ENCODE measurements around the gene SH2D6. TPM values are rescaled to one million over a fixed set of nuclear protein-coding genes. Genes with fewer than 3 reads are reported as not detected.

Gene SH2D6
- total RNA-seq, 1 donor from 2014 or later: 1.2 TPM

DNA sequence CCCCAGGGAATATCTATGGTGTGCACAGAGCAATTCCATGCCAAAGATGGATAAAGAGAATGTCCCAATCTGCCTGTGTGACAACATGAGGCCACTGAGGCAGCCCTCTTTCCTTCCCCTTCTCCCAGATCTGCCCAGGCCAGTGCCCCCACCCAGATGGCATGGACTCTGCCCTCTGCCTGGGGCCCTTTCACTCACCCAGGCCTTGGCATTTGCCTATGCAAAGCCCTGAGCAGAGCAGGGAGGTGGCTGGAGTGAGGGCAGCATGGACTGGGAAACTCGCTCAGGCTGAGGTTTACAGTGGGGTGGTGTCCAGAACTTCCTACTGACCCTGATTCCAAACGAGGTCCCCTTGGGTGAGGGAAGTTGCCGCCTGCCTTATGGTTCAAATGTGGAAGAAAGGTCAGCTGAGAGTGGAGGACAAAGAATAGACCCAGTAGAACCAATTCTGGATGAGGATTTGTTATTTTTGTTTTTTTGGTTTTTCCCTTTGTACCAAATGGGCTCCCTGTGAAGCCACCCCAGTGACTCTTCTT is 8.9 kb downstream of the SH2D6 start:
- no peak for DNase-seq (ENCODE audit: low read depth, low spot score)
- H3K27ac Mint-ChIP-seq (ENCODE audit: unreplicated experiment): peak overlapping the region; percentile 62
- TF ChIP-seq, protein P1, sequence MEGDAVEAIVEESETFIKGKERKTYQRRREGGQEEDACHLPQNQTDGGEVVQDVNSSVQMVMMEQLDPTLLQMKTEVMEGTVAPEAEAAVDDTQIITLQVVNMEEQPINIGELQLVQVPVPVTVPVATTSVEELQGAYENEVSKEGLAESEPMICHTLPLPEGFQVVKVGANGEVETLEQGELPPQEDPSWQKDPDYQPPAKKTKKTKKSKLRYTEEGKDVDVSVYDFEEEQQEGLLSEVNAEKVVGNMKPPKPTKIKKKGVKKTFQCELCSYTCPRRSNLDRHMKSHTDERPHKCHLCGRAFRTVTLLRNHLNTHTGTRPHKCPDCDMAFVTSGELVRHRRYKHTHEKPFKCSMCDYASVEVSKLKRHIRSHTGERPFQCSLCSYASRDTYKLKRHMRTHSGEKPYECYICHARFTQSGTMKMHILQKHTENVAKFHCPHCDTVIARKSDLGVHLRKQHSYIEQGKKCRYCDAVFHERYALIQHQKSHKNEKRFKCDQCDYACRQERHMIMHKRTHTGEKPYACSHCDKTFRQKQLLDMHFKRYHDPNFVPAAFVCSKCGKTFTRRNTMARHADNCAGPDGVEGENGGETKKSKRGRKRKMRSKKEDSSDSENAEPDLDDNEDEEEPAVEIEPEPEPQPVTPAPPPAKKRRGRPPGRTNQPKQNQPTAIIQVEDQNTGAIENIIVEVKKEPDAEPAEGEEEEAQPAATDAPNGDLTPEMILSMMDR (conservative IDR thresholded peaks at IDR 0.05): no peak
- no peaks in the 10 kb centered on the region for H3K27me3 Mint-ChIP-seq (ENCODE audit: low read depth)
- peaks cover 21% of the 10 kb centered on the region for H3K4me1 Mint-ChIP-seq
- no peak overlapping the region for H3K4me3 Mint-ChIP-seq
- no peaks in the 10 kb centered on the region for H3K36me3 Mint-ChIP-seq (ENCODE audit: low read depth)
- H3K9me3 Mint-ChIP-seq: no peaks in the 10 kb centered on the region

DNA sequence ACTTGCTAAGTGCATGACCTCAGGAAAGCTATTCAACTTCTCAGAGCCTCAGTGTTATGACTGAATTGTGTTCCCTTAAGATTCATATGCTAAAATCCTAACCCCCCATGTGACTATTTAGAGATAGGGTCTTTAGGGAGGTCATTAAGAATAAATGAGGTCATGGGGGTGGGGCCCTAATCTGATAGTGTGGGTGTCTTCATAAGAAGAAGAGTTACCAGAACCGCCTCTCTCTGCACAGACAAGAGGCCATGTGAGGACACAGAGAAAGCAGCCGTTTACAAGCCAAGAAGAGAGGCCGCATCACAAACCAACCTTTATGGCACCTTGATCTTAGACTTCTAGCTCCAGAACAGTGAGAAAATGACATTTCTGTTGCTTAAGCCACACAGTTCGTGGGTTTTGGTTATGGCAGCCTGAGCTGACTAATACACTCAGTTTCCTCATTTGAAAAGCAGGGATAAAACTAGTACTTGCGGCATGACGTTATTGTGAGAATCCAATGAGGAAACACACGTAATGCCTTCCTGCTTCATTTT is 9.9 kb downstream of the SH2D6 start:
- H3K9me3 Mint-ChIP-seq: no peaks in the 10 kb centered on the region
- no peak overlapping the region for H3K27ac Mint-ChIP-seq (ENCODE audit: unreplicated experiment)
- DNase-seq (ENCODE audit: low read depth, low spot score): no peak
- TF ChIP-seq, protein P1 (conservative IDR thresholded peaks at IDR 0.05): no peak
- peaks cover 21% of the 10 kb centered on the region for H3K4me1 Mint-ChIP-seq
- H3K27me3 Mint-ChIP-seq (ENCODE audit: low read depth): no peaks in the 10 kb centered on the region
- no peak overlapping the region for H3K4me3 Mint-ChIP-seq
- H3K36me3 Mint-ChIP-seq (ENCODE audit: low read depth): no peaks in the 10 kb centered on the region

DNA sequence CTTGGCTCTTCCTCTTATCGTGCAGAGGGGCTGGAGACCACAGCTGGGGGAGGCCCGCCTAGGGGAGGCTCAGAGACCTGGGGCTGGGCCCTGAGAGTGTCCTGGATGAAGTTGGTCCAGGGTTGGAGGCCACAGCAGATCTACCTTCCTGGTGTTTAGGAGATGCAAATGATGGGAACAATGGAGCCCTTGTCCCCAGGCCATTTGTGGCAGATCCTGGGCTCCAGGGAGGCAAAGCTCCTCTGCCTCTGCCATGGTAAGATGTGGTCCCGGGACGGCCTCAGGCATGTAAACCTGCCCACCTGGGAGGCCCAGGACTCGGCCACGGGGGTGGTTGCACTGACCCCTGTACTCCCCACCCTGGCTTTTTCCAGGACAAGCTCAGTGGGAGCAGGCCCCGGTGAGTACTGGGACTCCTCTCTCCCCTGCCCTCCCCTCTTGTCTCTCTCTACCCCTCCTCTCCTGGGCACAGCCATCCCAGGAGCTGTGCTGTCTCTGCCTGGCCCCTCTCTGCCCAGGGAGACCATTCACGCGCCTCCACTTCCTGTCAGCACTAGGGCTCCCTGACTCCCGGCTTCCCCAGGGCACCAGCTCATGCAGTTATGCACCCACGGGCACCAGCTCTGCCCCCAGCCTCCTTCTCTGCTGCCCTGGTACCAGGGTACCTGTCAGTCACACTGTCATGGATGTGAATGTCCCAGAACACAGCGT is 10.9 kb downstream of the SH2D6 start:
- Mint-ChIP-seq H3K9me3 (no peaks in the 10 kb centered on the region), H3K27me3 (ENCODE audit: low read depth) (no peaks in the 10 kb centered on the region), H3K4me3 (peak overlapping the region; percentile 4), H3K27ac (ENCODE audit: unreplicated experiment) (no peak overlapping the region), H3K36me3 (ENCODE audit: low read depth) (no peaks in the 10 kb centered on the region), H3K4me1 (peaks cover 21% of the 10 kb centered on the region)
- DNase-seq (ENCODE audit: low read depth, low spot score): no peak
- TF ChIP-seq, protein P1 (conservative IDR thresholded peaks at IDR 0.05): no peak

DNA sequence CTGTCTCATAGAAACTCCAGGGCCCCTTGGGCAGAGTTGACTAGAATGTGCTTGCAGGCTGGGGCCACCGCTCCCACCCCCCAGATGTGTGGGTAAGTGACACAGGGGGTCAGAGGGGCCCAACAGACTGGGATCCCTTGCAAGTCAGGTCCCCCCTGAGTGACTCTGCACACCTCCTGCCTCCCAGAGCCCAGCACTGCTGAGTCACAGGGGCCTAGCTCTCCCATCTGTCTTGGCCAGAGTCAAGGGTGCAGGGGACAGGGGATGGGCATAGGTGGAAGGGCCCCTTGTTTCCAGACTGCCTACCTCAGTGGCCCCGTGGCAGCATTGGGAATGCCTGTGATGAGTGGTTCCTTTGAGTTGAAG is 11.4 kb downstream of the SH2D6 start:
- H3K27ac Mint-ChIP-seq (ENCODE audit: unreplicated experiment): no peak overlapping the region
- TF ChIP-seq, protein P1 (conservative IDR thresholded peaks at IDR 0.05): no peak
- H3K27me3 Mint-ChIP-seq (ENCODE audit: low read depth): no peaks in the 10 kb centered on the region
- H3K9me3 Mint-ChIP-seq: no peaks in the 10 kb centered on the region
- H3K36me3 Mint-ChIP-seq (ENCODE audit: low read depth): no peaks in the 10 kb centered on the region
- DNase-seq (ENCODE audit: low read depth, low spot score): no peak
- no peak overlapping the region for H3K4me3 Mint-ChIP-seq
- H3K4me1 Mint-ChIP-seq: peaks cover 21% of the 10 kb centered on the region

DNA sequence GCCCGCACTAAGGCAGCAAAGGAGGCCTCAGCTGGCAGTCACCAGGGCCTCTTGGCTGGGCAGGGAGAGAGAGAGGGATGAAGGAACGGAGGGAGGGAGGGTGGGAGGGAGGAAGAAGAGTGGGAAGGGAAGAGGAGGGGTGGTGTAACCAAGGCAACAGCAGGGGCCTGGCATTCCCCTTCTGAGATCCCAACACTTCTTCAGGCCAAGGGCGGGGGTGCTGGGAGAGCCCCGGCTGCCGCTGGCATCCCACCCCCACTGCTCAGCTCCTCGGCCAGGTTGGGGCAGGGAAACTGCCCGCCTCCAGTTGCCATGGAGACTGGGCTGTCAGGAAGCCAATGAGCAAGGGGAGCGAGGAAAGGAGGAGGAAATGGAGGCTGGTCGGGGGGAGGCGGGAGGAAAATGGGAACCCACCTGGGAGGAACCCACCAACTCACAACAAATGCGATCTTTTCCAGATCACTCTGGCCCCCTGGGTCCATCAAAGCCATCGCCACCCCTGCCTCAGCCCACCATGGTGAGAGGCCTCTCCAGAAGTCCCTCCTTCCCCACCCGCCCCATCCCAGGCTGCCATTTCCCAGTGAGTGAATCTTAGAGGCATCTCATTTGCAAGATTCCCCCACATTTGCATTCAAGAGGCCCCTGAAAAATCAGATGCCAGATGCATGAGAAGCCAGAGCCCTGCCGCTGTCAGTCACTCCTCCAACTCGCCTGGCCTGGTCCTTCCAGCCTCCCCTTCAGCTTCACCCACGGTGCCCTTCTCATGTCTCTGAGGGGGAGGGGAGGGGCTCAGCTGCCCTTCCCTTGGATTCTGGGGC is 12.4 kb downstream of the SH2D6 start:
- TF ChIP-seq, protein P1 (conservative IDR thresholded peaks at IDR 0.05): no peak
- Mint-ChIP-seq H3K27ac (ENCODE audit: unreplicated experiment) (peak overlapping the region; percentile 91), H3K9me3 (no peaks in the 10 kb centered on the region), H3K36me3 (ENCODE audit: low read depth) (no peaks in the 10 kb centered on the region), H3K4me3 (peak overlapping the region; percentile 61), H3K4me1 (peaks cover 21% of the 10 kb centered on the region), H3K27me3 (ENCODE audit: low read depth) (no peaks in the 10 kb centered on the region)
- DNase-seq (ENCODE audit: low read depth, low spot score): peak; percentile 54
